NCI-H345 treated with DMSO at 0.1 percent for 48 hours (cell line): Measurements from ENCODE around the gene NCOR1.

Experiments used
- DNase-seq: peaks from one replicate; lab custom pipeline; 2025; ENCODE audit not compliant: unreplicated experiment; lab: John Stamatoyannopoulos, UW

The NCOR1 gene

DNA sequence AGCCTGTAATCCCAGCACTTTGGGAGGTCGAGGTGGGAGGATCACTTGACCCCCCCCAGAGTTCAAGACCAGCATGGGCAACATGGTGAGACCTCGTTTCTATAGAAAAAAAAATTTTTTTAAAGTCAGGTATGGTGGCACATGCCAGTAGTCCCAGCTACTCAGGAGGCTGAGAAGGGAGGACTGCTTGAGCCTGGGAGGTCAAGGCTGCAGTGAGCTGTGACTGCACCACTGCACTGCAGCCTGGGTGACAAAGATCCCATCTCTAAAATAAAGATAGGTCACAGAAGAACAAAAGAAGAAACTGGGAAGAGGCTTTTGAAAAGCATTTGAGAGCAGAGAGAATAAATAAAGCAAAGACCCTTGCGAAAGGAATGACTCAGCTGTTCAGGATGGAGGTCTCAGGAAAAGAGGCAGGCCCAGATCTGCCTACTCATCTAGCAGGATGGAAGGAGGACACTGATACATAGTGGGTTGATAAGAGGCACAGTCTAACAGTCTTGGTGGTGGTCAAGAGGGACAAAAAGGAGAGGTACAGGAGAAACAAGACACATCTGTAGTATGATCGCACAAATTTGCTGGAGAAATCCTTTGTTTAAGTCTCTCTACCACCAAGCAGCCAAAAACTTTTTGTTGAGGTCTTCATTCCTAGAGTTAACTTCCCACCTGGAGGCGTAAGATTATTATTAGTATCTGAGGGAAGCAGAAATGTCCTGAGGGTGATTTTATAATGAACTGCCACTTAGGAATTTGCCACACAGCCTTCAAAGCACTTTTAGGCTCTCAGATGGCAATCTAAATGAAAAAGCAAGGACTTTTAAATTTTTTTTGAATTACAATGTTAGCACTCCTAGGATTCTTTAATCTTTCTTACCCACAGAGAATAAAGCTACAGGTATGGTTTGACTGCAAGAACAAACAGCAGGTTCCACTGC, 233.4 kb downstream of the NCOR1 start:
- DNase-seq, result no peak

- DNase-seq, result no peak
Observed at GRCh38 chr17:15981208-15981607, 234.1 kb downstream of the NCOR1 start.
